Neuronal stem cell (in vitro differentiated cells): ENCODE data around the gene PDZD7.
A peak's percentile ranks its signal among the peaks of the same experiment; 100 is the strongest.

ENCODE experiments used
- DNase-seq: peaks from one replicate; pipeline ENCODE4 v3.0.0-alpha.2; 2013; ENCODE audit warnings: low spot score
- H2AFZ ChIP-seq: one replicate; pipeline ENCODE4 v1.6.1; 2013; ENCODE audit warnings: mild to moderate bottlenecking, low read length, inconsistent platforms
- H2AK5ac ChIP-seq: 2 replicates; pipeline ENCODE4 v1.6.1; 2013; ENCODE audit warnings: low read depth, mild to moderate bottlenecking, inconsistent platforms, low read length, moderate library complexity, mixed read lengths
- H2BK120ac ChIP-seq: 2 replicates; pipeline ENCODE4 v1.6.1; 2013; ENCODE audit warnings: low read depth, mild to moderate bottlenecking, inconsistent platforms, low read length, moderate library complexity, mixed read lengths
- H2BK12ac ChIP-seq: one replicate; pipeline ENCODE4 v1.6.1; 2013; ENCODE audit warnings: low read length, inconsistent platforms
- H2BK15ac ChIP-seq: 2 replicates; pipeline ENCODE4 v1.6.1; 2013; ENCODE audit warnings: mild to moderate bottlenecking, low read length, inconsistent platforms, mixed read lengths
- H2BK5ac ChIP-seq: one replicate; pipeline ENCODE4 v1.6.1; 2013; ENCODE audit warnings: inconsistent platforms, mild to moderate bottlenecking, low read length, moderate library complexity
- H3K14ac ChIP-seq: one replicate; pipeline ENCODE4 v1.6.1; 2013; ENCODE audit warnings: low read length, inconsistent platforms
- H3K18ac ChIP-seq: 2 replicates; pipeline ENCODE4 v1.6.1; 2013; ENCODE audit warnings: low read length, inconsistent platforms
- H3K23ac ChIP-seq: 2 replicates; pipeline ENCODE4 v1.6.1; 2013; ENCODE audit warnings: low read depth, mild to moderate bottlenecking, mixed read lengths, low read length, inconsistent platforms; ENCODE audit not compliant: poor library complexity
- H3K27ac ChIP-seq: replicated peaks from 3 replicates; pipeline ENCODE4 v1.5.1; 2013; ENCODE audit warnings: low read length, inconsistent platforms
- H3K27me3 ChIP-seq, 3 experiments: 2 replicates each; pipeline ENCODE4 v1.6.1; 2013; ENCODE audit warnings: low read length in 3 of 3, mild to moderate bottlenecking in 2 of 3, inconsistent platforms in 1 of 3, low read depth in 1 of 3, mixed read lengths in 1 of 3, moderate library complexity in 1 of 3; ENCODE audit not compliant: control insufficient read depth in 3 of 3, insufficient read depth in 3 of 3
- H3K36me3 ChIP-seq, 2 donors: replicated peaks in 1 of 2; 2 replicates each; pipeline ENCODE4 v1.6.1; 2013; ENCODE audit warnings: low read length in 2 of 2; ENCODE audit not compliant: control insufficient read depth in 2 of 2, insufficient read depth in 2 of 2
- H3K4ac ChIP-seq: 2 replicates; pipeline ENCODE4 v1.6.1; 2013; ENCODE audit warnings: inconsistent platforms, mild to moderate bottlenecking, low read length, moderate library complexity
- H3K4me1 ChIP-seq, 2 donors: 1 replicate in 1 of 2; 2 replicates in 1 of 2; pipeline ENCODE4 v1.6.1; 2013; ENCODE audit warnings: low read length in 2 of 2, low read depth in 1 of 2; ENCODE audit not compliant: control insufficient read depth in 2 of 2, insufficient read depth in 1 of 2
- H3K4me2 ChIP-seq: one replicate; pipeline ENCODE4 v1.6.1; 2013; ENCODE audit warnings: mild to moderate bottlenecking, low read length, inconsistent platforms; ENCODE audit not compliant: insufficient read depth, poor library complexity, severe bottlenecking
- H3K4me3 ChIP-seq, 2 donors: 2 replicates each; pipeline ENCODE4 v1.5.1; 2013; ENCODE audit warnings: low read length in 2 of 2, mild to moderate bottlenecking in 2 of 2, inconsistent platforms in 1 of 2, moderate library complexity in 1 of 2
- H3K79me1 ChIP-seq: one replicate; pipeline ENCODE4 v1.6.1; 2013; ENCODE audit warnings: low read depth, mild to moderate bottlenecking, inconsistent platforms, low read length, moderate library complexity
- H3K9ac ChIP-seq: one replicate; pipeline ENCODE4 v1.6.1; 2013; ENCODE audit warnings: mild to moderate bottlenecking, low read depth, low read length, inconsistent platforms; ENCODE audit not compliant: poor library complexity
- H3K9me3 ChIP-seq, 2 donors: replicated peaks in 1 of 2; 2 replicates each; pipeline versions ENCODE3 to v1.6.1; 2013; ENCODE audit warnings: low read length in 2 of 2, mild to moderate bottlenecking in 2 of 2, inconsistent platforms in 1 of 2, low read depth in 1 of 2, mixed read lengths in 1 of 2, moderate library complexity in 1 of 2; ENCODE audit not compliant: control insufficient read depth in 2 of 2, insufficient read depth in 1 of 2
- H4K8ac ChIP-seq: one replicate; pipeline ENCODE4 v1.6.1; 2013; ENCODE audit warnings: low read depth, mild to moderate bottlenecking, inconsistent platforms, low read length, moderate library complexity
- H4K91ac ChIP-seq: one replicate; pipeline ENCODE4 v1.6.1; 2013; ENCODE audit warnings: low read length, low read depth, mild to moderate bottlenecking, inconsistent platforms; ENCODE audit not compliant: poor library complexity
- WGBS, 2 donors: extraction: QIAGEN DNeasy Blood & Tissue Kit; methylation state at CpG; one replicate each; pipeline ENCODE4 v1.1.7; 2013; ENCODE audit warnings: missing lambda C conversion rate in 2 of 2, mixed read lengths in 1 of 2; ENCODE audit not compliant: insufficient read length in 2 of 2, insufficient replicate concordance in 1 of 2; ENCODE audit errors: extremely low coverage in 2 of 2; 5-methylcytosine and 5-hydroxymethylcytosine counted together

Gene PDZD7

DNA sequence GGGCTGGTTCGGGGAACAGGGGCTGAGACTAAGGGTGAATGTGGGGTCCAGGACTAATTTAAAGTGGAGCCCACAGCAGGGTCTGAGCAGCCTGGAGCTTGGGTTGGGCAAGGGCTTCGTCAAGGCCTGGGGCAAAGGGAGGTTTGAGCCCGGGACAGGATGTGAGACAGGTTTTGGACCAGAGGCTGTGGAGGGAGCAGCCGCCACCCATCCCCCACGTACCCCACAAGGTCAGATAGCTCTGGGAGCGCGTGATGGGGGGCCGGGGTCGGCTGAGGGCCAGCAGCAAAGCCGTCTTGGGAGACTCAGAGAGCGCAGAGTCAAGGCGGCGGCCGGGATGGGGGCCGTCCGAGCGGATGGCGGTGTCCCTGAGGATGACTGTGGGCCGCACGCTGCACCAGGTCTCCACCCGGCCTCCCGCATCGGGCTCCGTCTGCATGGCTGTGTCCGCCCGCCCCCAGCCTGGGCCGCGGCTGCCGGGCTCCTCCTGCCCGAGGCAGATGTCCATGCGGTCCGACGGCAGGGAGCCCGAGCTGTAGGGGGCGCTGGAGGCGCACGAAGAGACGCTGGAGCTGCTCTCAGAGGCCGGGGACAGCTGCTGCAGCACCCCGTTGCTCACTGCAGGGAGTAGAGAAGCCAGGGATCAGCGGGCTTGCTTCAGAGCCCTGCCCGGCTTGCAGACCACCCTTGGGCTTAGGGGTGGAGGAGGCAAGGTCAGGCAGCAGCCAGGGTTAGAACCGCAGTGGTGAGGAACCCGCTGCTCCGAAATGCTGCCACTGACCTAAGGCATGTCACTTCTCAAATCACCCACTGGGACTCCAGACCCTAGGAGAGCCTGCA is 12.1 kb downstream of the PDZD7 start:
- peaks cover 0 to 2% of the 10 kb centered on the region in 2 donors for H3K9me3 ChIP-seq
- peak overlapping the region; percentile 0 for H3K23ac ChIP-seq
- H2AFZ ChIP-seq, result peak overlapping the region; percentile 79
- no peak for DNase-seq
- peaks cover 1% of the 10 kb centered on the region for H3K79me1 ChIP-seq
- no peak overlapping the region for H4K91ac ChIP-seq
- no CpG with 5 or more reads among the region's 45 CpGs for WGBS, 2 donors
- H3K4me3 ChIP-seq, result peak overlapping the region in 1 of 2 donors; percentile 7
- H4K8ac ChIP-seq, result peak overlapping the region; percentile 74
- H3K4ac ChIP-seq, result no peak overlapping the region
- no peak overlapping the region for H3K27ac ChIP-seq
- H3K4me2 ChIP-seq, result peak overlapping the region; percentile 43
- H2BK5ac ChIP-seq, result no peak overlapping the region
- H3K14ac ChIP-seq, result peak overlapping the region; percentile 95
- H3K27me3 ChIP-seq, result peaks cover 10 to 73% (median 40%) of the 10 kb centered on the region in 3 experiments
- no peaks in the 10 kb centered on the region for H3K36me3 ChIP-seq
- no peak overlapping the region for H2BK120ac ChIP-seq
- peaks cover 7% of the 10 kb centered on the region in 2 donors for H3K4me1 ChIP-seq
- no peak overlapping the region for H2AK5ac ChIP-seq
- H3K9ac ChIP-seq, result peak overlapping the region; percentile 74
- no peak overlapping the region for H2BK15ac ChIP-seq
- H3K18ac ChIP-seq, result peak overlapping the region; percentile 60
- no peak overlapping the region for H2BK12ac ChIP-seq

DNA sequence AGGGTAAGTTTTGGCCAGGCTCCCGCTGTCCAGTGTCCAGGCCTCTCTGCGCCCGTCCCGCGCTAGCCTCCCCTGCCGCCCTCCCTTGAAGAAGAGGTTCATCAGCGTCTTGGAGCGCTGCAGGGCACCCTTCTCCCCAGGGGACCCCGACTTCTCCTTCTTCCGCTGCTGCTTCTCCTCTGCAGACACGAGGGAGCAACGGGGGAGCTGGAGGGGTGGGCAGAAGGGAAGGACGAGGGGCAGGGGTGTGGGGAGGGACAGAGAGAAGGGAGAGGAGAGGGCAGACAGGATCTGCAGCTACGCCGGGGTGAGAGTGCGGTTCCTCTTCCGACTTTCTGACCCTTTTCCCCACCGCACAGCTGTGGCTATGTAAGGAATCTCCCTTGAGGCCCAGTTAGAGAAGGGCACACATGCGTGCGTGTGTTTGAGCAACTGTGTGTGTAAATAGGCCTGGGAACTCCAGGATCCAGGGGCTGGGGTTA is 12.8 kb downstream of the PDZD7 start:
- peaks cover 7 to 9% of the 10 kb centered on the region in 2 donors for H3K4me1 ChIP-seq
- H3K4me2 ChIP-seq, result no peak overlapping the region
- H3K9me3 ChIP-seq, result peaks cover 0 to 2% of the 10 kb centered on the region in 2 donors
- peaks cover 1% of the 10 kb centered on the region for H3K79me1 ChIP-seq
- peak overlapping the region; percentile 49 for H3K23ac ChIP-seq
- H2BK5ac ChIP-seq, result no peak overlapping the region
- peak overlapping the region; percentile 88 for H3K18ac ChIP-seq
- H3K4me3 ChIP-seq, result no peak overlapping the region
- no peak overlapping the region for H3K14ac ChIP-seq
- no peak overlapping the region for H2AK5ac ChIP-seq
- no peak overlapping the region for H3K27ac ChIP-seq
- no peak overlapping the region for H2BK120ac ChIP-seq
- WGBS, 2 donors, result no CpG with 5 or more reads among the region's 20 CpGs
- H2BK12ac ChIP-seq, result no peak overlapping the region
- H2AFZ ChIP-seq, result peak overlapping the region; percentile 79
- H3K27me3 ChIP-seq, result peaks cover 10 to 68% (median 40%) of the 10 kb centered on the region in 3 experiments
- no peak overlapping the region for H3K4ac ChIP-seq
- peak overlapping the region; percentile 93 for H2BK15ac ChIP-seq
- no peaks in the 10 kb centered on the region for H3K36me3 ChIP-seq
- H4K8ac ChIP-seq, result no peak overlapping the region
- no peak overlapping the region for H3K9ac ChIP-seq
- DNase-seq, result no peak
- H4K91ac ChIP-seq, result no peak overlapping the region

DNA sequence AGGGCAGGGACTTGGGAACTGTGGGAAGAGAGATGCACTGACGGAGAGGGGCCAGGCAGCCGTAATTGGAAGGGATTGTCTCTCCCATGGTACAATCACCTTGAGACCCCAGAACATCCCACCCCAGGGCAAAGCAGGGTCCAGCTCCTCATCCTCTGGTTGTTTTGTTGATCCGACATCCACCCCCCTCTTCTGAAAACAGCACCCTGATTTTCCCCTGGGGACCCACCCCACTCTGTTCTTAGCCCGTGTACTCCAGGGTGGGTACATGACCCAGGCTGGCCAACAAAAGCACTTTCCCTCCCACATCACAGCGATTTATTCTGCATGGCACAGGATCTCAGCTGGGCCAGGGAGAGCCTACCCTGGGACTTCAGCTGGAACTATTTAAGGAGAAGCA is 14.1 kb downstream of the PDZD7 start:
- H2BK12ac ChIP-seq, result no peak overlapping the region

DNA sequence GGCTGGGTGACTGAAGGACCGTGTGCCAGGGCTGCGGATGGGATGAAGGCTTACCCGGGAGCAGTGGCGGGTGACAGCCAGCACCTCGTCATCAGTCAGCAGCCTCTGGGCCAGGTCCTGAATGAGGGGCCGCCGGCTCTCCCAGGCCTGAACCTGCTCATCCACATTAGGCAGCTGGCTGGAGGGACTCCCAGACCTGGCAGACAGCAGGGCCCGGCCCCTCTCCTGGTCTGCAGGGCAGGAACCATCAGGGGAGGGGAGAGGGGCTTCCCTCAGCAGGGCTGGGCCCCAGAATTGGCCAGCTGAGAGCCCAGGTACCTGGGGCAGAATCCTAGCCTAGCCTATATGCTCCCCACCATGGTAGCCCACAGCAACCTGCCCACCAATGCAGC is 15.4 kb downstream of the PDZD7 start:
- peaks cover 0 to 2% of the 10 kb centered on the region in 2 donors for H3K9me3 ChIP-seq
- H3K23ac ChIP-seq, result no peak overlapping the region
- no peak overlapping the region for H3K14ac ChIP-seq
- H4K91ac ChIP-seq, result no peak overlapping the region
- peaks cover 9 to 14% of the 10 kb centered on the region in 2 donors for H3K4me1 ChIP-seq
- H3K79me1 ChIP-seq, result peaks cover 1% of the 10 kb centered on the region
- no peak overlapping the region for H3K9ac ChIP-seq
- H4K8ac ChIP-seq, result no peak overlapping the region
- H3K4ac ChIP-seq, result no peak overlapping the region
- H3K36me3 ChIP-seq, result no peaks in the 10 kb centered on the region
- H2BK5ac ChIP-seq, result no peak overlapping the region
- H2AFZ ChIP-seq, result no peak overlapping the region
- no peak overlapping the region for H3K4me2 ChIP-seq
- no CpG with 5 or more reads among the region's 8 CpGs for WGBS, 2 donors
- H3K27ac ChIP-seq, result no peak overlapping the region
- no peak overlapping the region for H2BK12ac ChIP-seq
- H3K18ac ChIP-seq, result no peak overlapping the region
- no peak for DNase-seq
- peaks cover 10 to 52% (median 37%) of the 10 kb centered on the region in 3 experiments for H3K27me3 ChIP-seq
- no peak overlapping the region for H2BK120ac ChIP-seq
- H2AK5ac ChIP-seq, result peak overlapping the region; percentile 32
- no peak overlapping the region for H2BK15ac ChIP-seq
- H3K4me3 ChIP-seq, result no peak overlapping the region

More for the DNA sequence above, 14.1 kb downstream of the PDZD7 start:
- DNase-seq, result no peak
- WGBS, 2 donors, result no CpG with 5 or more reads among the region's 5 CpGs
- Histone ChIP-seq H3K4me2 (no peak overlapping the region), H4K91ac (no peak overlapping the region), H3K14ac (no peak overlapping the region), H2AFZ (no peak overlapping the region), H2BK5ac (no peak overlapping the region), H3K4me3 (no peak overlapping the region), H3K27ac (no peak overlapping the region), H3K9me3 (peaks cover 0 to 2% of the 10 kb centered on the region in 2 donors), H4K8ac (no peak overlapping the region), H3K4me1 (peaks cover 9 to 12% of the 10 kb centered on the region in 2 donors), H3K4ac (no peak overlapping the region), H3K9ac (no peak overlapping the region), H2AK5ac (no peak overlapping the region), H3K23ac (no peak overlapping the region), H2BK15ac (no peak overlapping the region), H3K18ac (no peak overlapping the region), H3K36me3 (no peaks in the 10 kb centered on the region), H3K79me1 (peaks cover 1% of the 10 kb centered on the region), H2BK120ac (no peak overlapping the region), H3K27me3 (peaks cover 10 to 64% (median 40%) of the 10 kb centered on the region in 3 experiments)
